ENCODE results near the gene AMER2.

- TF ChIP-seq POLR2A (IDR thresholded peaks at IDR 0.05) (no peak), CTCF (IDR thresholded peaks at IDR 0.05) (no peak)
Measured at GRCh38 chr13:25186187-25186586, 14.1 kb upstream of the AMER2 start.

Measured in esophagus squamous epithelium (tissue), 4 donors.